GM12872 (cell line): Measurements from ENCODE around the gene ADARB1.

Experiments used
- CTCF ChIP-seq: IDR thresholded peaks from 3 replicates; pipeline ENCODE4 v1.5.1; 2011; ENCODE audit warnings: low read depth, mild to moderate bottlenecking, low read length, moderate library complexity; ENCODE audit not compliant: insufficient read depth

ADARB1 gene

GRCh38 chr21:45054227-45054926 is 20.0 kb upstream of the ADARB1 start:
- TF ChIP-seq CTCF: no peak

- TF ChIP-seq CTCF: no peak
Observed at GRCh38 chr21:45054927-45055612, 19.3 kb upstream of the ADARB1 start.

- no peak for TF ChIP-seq CTCF
Observed at GRCh38 chr21:45055861-45056260, 18.5 kb upstream of the ADARB1 start.

GRCh38 chr21:45056296-45056904 is 18.0 kb upstream of the ADARB1 start:
- TF ChIP-seq CTCF: no peak

GRCh38 chr21:45056917-45057560 is 17.3 kb upstream of the ADARB1 start:
- no peak for TF ChIP-seq CTCF

GRCh38 chr21:45057886-45058285 is 16.5 kb upstream of the ADARB1 start:
- no peak for TF ChIP-seq CTCF

GRCh38 chr21:45059121-45059520 is 15.3 kb upstream of the ADARB1 start:
- no peak for TF ChIP-seq CTCF
